Measurements from ENCODE around the gene SORL1-AS1.

The SORL1-AS1 gene

GRCh38 chr11:121451178-121451985 is 1.4 kb downstream of the SORL1-AS1 start:
- DNase-seq: peak; percentile 31

- DNase-seq: no peak
Measured at GRCh38 chr11:121450401-121450800, 2.4 kb downstream of the SORL1-AS1 start.

GRCh38 chr11:121449626-121450025 is 3.1 kb downstream of the SORL1-AS1 start:
- no peak for DNase-seq

- DNase-seq: no peak
Measured at GRCh38 chr11:121449123-121449522, 3.6 kb downstream of the SORL1-AS1 start.

- DNase-seq: no peak
Measured at GRCh38 chr11:121448431-121448941, 4.3 kb downstream of the SORL1-AS1 start.

GRCh38 chr11:121448011-121448410 is 4.8 kb downstream of the SORL1-AS1 start:
- DNase-seq: no peak

GRCh38 chr11:121446752-121447156 is 6.0 kb downstream of the SORL1-AS1 start:
- DNase-seq: peak; percentile 61

- DNase-seq: no peak
Measured at GRCh38 chr11:121445071-121445768, 7.5 kb downstream of the SORL1-AS1 start.

- DNase-seq: no peak
Measured at GRCh38 chr11:121444526-121444925, 8.2 kb downstream of the SORL1-AS1 start.

- DNase-seq: no peak
Measured at GRCh38 chr11:121443688-121444275, 9.0 kb downstream of the SORL1-AS1 start.

GRCh38 chr11:121441521-121441920 is 11.2 kb downstream of the SORL1-AS1 start:
- DNase-seq: no peak

- DNase-seq: no peak
Measured at GRCh38 chr11:121439759-121440158, 13.0 kb downstream of the SORL1-AS1 start.

- no peak for DNase-seq
Measured at GRCh38 chr11:121439337-121439736, 13.4 kb downstream of the SORL1-AS1 start.

GRCh38 chr11:121437686-121438078 is 15.1 kb downstream of the SORL1-AS1 start:
- DNase-seq: no peak

GRCh38 chr11:121437018-121437685 is 15.6 kb downstream of the SORL1-AS1 start:
- no peak for DNase-seq

- no peak for DNase-seq
Measured at GRCh38 chr11:121435551-121436511, 16.9 kb downstream of the SORL1-AS1 start.

GRCh38 chr11:121435132-121435531 is 17.6 kb downstream of the SORL1-AS1 start:
- DNase-seq: no peak

- DNase-seq: no peak
Measured at GRCh38 chr11:121431820-121432526, 20.8 kb downstream of the SORL1-AS1 start.

GRCh38 chr11:121429556-121429955 is 23.2 kb downstream of the SORL1-AS1 start:
- no peak for DNase-seq

GRCh38 chr11:121427400-121427744 is 25.4 kb downstream of the SORL1-AS1 start:
- no peak for DNase-seq

All from right hindlimb (tissue), 1 donor.